GM21529 (cell line): Measurements from ENCODE around the gene FUT8.
A peak's percentile ranks its signal among the peaks of the same experiment; 100 is the strongest.
"Not testable (repeated sequence)": the region's sequence is repeated elsewhere in the genome, so short reads cannot be mapped to it uniquely, and the experiment has no call there.

Experiments
- ATAC-seq: cut with Tn5 transposase; IDR thresholded peaks from one replicate; pipeline ENCODE4 v1.9.1; 2021; ENCODE audit not compliant: unreplicated experiment

The FUT8 gene

DNA sequence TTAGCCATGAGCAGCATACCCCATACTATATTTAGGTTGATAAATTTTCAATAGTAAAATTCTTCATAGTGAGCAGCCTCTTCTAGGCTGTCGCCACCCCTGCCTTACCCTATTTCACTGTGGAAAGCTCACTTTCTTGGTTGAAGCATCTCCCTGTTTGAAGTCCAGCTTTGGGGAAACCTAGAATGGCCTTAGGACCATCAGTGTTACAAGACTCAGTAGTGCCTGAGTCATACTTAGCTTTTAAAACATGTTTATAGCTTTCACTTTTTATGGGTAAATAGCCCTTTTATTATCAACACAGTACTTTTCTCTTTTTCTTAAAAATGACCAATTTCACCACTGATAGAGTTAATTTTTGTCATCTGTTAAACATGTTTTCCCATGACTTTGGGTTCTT lies 37.1 kb downstream of the FUT8 start:
- no peak for ATAC-seq

DNA sequence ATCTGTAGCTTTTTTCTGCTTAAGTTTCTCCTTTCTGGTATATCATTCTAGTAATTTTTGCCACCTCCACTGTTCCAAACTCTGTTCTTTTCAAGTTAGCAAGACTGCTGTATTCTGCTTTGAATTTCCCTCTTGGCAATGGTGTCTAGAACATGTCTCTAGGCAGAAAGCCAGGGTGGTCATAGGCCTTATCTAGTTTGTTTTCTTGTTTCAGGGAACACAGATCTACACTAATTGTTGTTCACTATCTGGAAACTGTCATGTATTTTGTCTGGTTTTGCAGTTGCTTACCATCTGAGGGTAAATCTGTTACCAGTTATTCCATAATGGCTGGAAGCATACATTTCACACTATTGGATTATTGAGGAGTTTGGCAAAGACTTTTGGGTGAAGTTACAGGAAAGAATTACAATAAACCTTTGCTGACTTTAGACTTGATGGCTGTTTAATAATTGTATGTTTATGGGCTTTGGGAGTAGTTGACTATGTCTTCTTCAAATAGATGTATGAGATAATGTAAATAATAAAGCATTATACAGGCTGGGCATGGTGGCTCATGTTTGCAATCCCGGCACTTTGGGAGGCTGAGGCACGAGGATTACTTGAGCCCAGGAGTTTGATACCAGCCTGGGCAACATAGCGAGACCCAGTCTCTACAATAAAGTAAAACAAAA lies 41.4 kb downstream of the FUT8 start:
- ATAC-seq: no peak

DNA sequence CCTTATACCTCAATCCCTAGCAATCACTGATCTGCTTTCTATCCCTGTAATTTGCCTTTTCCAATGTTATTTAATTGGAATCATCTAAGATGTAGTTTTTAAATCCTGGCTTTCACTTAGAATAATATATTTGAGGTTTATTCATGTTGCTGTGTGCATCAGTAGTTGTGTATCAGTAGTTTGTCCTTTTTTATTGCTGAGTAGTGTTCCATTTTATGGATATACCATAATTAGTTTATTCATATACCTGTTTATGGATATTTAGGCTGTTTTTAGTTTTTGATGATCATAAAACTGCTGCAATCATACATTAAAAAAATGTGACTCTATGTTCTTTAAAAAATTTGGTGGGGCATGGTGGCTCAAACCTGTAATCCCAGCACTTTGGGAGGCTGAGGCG lies 43.7 kb downstream of the FUT8 start:
- no peak for ATAC-seq

DNA sequence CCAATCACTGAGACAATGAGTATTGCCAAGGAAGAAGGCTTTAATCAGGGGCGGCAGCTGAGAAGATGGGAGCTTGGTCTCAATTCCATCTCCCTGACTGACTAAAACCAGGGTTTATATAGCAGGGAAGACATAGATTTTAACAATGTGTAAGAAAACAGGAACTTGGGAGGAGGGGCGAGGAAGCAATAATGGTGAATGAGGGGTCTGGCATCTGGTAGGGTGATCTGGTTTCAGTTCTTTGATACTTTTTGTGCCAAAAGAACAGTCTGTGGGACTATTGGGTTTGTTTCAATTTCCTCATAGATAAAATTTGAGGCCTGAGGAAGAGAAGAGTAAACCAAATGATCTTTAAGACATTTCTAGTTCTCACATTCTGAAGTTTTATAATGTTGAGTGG lies 49.2 kb downstream of the FUT8 start:
- ATAC-seq: no peak

DNA sequence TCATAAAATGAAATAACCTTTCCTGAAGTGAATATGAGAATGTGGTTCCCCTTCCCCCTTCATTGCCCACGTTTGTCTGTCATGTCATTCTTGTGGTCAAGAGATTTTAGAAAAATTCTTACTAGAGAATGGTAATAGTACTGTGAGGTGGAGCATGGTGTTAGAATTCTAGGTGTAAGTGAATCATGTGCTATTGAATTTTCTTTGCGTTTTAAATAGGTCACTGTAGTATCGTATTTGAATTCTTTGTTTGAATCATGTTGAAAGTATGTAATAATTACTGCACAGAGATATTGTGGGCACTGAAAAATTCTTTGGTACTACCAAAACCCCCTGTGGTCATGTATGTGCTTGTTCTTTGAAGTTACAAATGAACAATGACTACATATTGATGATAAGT lies 49.9 kb downstream of the FUT8 start:
- peak; percentile 62 for ATAC-seq

DNA sequence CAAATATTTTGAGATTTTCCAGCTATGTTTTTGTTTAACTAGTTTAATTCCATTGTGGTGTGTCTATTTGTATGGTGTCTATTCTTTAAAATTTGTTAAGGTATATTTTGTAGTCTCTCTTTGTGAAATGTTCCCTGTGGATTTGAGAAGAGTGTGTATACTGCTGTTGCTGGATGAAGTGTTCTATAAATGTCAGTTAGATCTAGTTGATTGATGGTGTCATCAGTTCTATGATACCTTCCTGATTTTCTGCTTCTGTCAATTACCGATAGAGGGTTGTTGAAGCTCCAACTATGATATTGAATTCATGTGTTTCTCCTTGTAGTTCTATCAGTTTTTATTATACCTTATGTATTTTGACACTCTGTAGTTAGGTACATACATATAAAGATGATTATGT lies 53.1 kb downstream of the FUT8 start:
- ATAC-seq: no peak

DNA sequence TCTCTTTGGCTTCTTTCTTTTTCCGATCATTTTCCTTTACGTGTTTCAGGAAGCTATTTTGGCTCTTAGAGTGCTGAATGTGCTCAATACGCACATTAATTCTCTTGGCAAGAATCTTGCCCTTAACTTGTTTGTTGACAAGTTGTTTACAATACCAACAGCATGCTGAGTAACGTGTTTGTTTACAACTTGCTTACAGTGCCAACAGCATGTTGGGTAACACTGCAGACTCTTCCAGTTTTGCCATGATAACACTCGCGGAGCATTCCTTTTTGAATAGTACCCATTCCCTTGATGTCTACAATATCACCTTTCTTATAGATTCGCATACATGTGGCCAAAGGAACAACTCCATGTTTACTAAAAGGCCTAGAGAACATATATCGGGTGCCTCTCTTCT lies 55.4 kb downstream of the FUT8 start:
- ATAC-seq: not testable (repeated sequence)

DNA sequence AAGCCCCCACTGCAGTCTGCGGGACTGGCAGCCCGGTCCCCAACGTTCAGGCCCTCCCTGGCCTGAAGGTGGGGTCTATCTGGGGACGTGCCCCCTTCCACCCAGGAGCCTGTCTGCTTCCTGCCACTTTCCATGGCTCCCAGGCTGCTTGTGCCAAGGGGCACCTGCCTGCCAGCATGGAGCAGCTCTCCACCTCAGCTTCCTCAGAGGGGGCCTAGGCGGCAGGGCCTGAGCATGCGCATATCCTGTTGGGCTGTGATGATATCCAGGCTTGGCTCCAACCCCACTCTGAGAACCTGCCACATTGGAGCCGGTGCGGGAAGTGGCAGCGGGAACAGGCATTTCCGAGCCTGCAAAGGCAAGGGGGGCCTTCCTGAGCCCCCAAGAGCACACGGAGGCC lies 57.4 kb downstream of the FUT8 start:
- ATAC-seq: no peak

DNA sequence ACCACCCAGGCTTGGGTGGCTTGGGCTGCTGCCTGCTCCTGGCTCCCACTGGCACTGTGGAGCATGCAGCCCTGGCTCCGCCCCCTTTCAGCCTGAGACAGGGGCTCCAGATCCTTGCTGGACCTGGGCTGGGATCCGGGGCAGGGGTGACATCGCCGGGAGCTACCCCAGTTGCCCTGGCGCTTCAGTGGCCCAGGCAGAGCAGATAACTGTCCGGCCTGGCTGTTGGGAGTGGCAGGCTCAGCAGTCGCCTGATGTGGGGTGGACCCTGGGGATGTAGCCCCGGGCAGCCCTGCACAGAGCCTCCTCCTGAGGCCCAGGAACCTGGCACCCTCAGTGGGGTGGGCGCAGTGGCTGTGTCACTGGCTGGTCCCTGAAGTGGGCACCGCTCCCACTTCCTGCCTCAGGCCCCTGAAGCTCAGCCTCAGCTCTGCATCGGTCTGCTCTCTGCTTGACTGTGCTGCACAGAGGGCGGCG lies 57.9 kb downstream of the FUT8 start:
- peak; percentile 37 for ATAC-seq

DNA sequence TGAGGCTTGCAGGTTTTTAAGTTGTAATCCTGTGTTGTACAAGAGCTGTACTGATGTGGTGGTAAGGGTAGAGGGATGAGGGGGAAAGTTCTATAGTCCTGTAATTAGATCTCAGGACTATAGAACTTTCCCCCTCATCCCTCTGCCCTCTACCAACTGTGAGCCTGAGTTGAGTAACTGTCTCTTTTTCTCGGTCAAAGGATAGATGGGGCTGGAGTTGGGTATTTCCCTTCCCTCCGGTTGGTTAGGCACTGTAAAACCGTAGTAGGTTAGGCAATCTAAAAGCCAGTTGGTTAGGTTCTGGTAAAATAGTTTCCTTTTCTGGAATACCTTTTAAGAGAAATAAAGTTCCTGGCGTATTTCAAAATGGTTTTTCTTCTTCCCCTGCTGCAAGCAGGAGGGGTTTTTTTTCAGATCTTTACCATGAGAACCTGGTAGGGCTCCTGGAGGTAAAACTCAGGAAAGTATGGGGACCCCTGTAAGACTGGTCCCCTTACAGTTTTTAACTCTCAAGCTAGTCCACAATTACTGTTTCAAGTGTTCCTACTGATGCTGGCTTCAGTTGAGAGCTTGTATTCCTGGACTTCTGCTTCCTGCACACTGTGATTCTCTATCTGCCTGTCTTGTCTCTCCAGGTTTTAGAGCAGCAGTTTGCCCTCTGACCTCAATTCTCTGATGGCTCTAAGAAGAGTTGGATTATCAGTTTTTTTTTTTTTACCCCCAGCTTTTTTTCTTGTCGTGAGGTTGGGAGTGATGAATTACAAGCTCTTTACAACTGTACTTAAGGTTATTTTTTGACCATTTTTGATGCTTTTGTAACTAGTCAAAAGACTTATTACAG lies 58.7 kb downstream of the FUT8 start:
- ATAC-seq: peak; percentile 67

DNA sequence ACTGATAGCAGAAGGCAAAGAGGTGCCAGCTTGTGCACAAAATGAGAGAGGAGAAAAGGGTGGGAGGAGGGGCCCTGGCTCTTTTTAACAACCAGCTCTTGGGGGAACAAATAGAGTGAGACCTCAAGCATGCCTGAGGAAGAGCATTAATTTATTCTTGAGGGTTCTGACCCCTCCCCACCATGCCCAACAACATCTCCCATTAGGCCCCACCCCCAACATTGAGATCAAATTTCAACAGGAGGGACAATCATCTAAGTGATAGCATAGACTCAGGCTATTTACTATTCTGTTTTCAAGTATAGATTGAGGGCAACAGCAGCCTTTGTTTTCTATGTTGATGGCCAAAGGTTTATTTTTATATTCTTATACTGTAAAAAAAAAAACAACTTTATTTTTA lies 59.7 kb downstream of the FUT8 start:
- ATAC-seq: no peak

DNA sequence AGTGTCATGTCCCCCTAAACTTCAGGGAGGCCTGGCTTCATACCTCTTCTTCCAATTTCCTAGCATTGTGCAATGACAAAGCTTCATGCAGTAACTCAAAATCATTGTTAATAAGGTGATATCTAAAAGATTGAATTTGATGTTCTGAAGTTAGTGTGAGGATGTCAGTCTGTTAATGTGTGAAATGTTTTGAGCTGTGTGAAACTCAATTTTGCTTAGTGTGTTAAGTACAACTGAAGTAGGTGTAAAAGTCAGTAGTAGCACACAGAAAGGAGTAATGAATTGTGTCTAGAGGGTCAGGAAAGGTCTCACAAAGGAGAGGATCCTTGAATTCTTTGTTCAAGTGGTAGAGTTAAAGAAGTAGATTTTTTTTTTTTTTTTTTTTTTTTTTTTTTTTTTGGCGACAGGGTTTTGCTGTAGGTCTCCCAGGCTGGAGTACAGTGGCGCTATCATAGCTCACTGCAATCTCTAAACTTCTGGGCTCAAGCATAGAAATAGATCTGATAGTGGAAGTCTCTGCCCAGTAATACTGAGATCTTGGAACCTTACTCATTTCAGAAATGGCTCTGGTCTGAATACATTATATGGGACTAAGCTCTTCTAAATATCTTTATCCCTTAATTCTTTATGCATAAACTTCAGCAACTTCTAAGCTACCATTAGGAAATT lies 63.9 kb downstream of the FUT8 start:
- peak; percentile 89 for ATAC-seq

DNA sequence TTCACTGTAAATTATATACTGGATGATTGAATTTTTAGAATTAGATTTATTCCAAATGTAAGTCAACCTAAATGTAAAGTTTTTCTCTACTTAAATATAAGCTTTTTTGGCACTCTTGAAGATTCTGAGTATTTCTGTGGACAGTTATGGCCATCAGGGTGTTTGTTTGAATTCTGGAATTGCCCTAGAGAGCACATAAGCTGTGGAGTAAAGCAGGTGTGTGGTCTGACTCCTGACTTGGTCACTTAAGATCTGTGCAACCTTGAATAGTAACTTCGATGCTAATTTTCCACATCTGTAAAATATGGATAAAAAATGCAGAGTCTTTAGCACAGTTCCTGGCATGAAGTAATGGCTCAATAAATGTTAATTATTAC lies 64.4 kb downstream of the FUT8 start:
- ATAC-seq: peak; percentile 33

DNA sequence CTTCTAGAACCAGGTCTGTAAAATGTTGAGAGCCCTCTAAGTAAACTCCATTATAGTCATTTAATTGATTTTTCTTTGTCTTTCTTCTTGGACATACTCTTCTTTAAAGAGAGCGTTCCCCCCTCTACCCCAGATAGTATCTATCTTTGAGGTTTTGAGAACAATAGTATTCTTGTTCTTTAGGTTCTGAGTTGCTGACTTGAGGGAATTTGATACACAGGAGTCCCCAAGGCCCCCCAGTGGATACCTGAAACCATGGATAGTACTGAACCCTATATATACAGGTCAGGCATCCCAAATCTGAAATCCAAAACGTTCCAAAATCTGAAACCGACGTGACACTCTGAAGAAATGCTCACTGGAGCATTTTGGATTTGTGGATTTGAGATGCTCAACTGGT lies 65.5 kb downstream of the FUT8 start:
- ATAC-seq: no peak

DNA sequence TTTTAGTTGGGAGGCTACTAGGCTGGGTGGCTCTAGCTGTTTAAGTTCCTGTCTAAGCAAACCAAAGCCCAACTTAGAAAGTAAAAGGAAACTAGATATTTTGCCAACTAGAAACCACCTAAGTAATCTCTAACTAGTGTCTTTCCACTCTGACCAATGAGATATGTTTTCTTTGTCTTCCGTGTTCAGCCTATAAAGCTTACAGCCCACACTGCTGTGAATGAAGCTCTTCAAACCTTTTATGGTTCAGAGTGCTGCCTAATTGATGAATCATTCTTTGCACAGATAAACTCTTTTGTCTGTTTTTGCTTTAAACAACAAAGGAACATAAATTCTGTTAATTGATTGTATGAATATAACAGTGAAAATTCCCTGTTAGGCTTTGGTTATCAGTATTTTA lies 66.1 kb downstream of the FUT8 start:
- no peak for ATAC-seq

DNA sequence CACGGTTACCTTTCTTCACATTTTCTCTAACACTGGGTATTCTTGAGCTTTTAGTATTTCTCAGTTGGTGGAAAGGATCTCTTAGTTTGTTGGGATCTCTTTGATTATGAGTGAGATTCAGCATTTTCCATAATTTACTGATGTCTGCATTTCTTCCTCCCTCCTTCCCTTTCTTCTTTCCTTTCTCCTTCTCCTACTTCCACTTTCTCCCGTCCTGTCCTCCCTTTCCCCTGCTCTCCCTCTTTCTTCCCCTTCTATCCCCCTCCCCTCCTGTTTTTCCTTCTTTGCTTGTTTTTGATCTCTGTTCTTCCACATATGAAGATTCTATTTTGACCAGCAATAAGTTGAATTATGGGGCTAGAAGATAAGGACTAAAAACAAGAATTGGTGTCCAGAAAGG lies 66.9 kb downstream of the FUT8 start:
- no peak for ATAC-seq

DNA sequence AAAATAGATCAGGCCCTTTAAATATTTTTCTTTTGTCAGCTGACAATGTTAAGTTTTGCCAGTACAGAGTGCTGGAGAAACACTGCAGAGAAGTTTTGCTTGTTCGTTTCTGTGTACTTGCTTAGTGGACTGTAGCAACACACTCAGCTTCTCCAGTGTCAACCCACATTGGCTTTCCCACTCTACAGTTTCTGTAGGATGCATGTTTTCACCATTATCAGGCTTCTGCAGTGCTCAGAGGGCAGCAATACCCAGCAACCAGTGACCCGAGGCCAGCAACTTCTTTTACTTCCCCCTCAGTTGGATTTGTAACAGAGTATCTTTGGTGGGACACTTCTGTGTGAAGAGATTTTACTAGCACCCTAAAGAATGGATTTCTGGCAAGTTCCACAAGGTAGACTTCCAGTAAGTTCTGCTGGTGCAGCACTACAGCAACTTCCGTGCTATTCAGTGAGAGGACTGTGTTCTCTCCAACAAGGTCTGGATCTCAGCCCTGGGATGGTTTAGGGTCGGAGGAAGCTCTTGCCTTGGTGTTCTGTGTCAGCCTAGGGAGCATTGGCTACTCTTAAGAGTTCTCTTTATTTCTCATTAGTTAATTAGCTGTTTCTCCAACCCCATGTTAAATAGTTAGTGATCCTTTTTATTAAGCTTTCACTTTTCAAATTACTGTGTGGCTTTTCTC lies 70.4 kb downstream of the FUT8 start:
- no peak for ATAC-seq

DNA sequence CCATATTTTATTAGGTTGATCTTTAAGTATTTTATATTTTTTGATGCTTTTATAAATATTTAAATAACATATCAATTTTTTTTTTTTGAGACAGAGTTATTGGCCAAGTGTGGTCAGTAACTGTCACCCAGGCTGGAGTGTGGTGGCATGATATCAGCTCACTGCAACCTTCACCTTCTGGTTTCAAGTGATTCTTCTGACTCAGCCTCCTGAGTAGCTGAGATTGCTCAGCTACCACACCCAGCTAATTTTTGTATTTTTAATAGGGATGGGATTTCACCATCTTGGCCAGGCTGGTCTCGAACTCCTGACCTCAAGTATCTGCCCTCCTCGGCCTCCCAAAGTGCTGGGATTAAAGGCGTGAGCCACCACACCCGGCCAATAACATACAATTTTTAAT lies 71.1 kb downstream of the FUT8 start:
- ATAC-seq: no peak

DNA sequence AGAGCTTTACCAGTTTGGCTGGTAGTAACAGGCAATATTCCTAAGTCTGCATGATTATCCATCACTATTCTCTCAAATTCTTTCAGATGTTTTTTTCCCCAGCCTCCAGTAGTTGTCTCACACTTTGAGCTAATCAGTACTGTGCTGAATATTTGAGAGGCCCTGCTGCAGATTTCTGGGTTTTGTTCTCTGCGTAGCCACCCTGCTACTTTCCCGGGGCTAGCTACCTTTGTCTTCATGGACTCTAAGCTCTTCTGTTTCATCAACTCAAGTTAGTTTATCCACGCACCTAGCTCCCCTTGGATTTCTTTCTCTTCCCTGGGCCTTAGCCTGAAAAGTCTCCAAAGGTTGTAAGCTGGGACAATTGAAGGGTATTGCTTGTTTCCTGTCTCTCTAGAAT lies 73.0 kb downstream of the FUT8 start:
- ATAC-seq: no peak

DNA sequence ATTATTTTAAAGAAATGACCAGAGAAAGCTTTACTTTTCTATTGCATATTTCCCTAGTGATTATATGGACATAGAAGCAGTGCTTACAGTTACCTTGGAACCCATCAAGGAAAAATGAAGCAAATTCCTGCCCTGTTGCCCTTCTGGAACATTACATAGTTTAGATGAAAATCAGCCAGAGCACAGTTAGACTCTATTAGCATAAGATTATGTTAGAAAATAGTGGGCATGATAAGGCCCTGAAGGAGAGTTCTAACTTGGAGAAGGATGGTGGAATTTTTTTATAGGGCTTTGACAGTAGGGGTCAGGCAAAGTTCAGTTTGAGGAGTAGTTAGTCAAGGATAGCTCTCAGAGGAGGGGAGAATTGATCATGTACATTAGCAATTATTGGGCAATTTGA lies 74.3 kb downstream of the FUT8 start:
- no peak for ATAC-seq

DNA sequence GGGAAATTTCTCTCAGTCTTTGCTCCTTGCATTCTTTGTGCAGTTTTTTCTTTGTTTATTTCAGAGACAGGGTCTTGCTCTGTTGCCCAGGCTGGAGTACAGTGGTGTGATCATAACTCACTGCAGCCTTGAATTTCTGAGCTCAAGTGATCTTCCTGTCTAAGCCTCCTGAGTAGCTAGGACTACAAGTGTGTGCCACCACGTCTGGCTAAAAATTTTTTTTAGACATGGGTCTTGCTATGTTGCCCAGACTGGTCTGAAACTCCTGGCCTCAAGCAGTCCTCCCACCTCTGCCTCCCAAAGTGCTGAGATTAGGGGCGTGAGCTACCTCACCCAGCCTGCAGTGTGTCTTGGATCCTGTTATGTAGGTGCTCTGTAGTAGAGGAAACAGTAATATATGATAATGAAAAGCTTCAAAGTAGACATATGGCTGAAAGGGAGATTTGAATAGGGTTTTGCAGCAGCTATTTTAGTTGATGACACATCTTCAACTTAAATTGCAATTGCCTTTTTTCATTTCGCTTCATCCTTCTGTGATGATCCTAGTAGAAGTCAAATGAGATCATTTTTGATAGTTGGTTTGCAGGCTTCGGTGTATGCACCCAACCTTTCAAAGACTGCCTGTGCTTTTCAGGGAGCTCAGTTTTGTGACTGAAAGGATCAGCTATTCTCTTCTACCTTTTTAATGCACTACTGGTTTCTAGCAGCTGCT lies 75.4 kb downstream of the FUT8 start:
- no peak for ATAC-seq
